GM23338 (cell line): ENCODE measurements around the gene RYR2. TPM values are rescaled to one million over a fixed set of nuclear protein-coding genes. Genes with fewer than 3 reads are reported as not detected.

Experiments used
- ATAC-seq: fragments of 200-7000 bp; cut with Tn5 transposase; 3 replicates; pipeline ENCODE4 v1.9.1; 2020
- DNase-seq: peaks from one replicate; pipeline ENCODE4 v3.0.0-alpha.2; 2015; ENCODE audit warnings: low spot score
- H2AFZ ChIP-seq: fragments of 200-600 bp; sonication (generic); 2 replicates; pipeline ENCODE4 v1.8.0; 2016; ENCODE audit warnings: antibody characterized with exemption, mild to moderate bottlenecking, moderate library complexity
- H3F3A ChIP-seq: fragments of 200-600 bp; sonication (generic); replicated peaks from 2 replicates; pipeline ENCODE4 v1.8.0; 2017; ENCODE audit warnings: antibody characterized with exemption, mixed run types, low read depth
- H3K27ac ChIP-seq: fragments of 200-600 bp; sonication (generic); 2 replicates; pipeline ENCODE4 v1.6.1; 2016; ENCODE audit warnings: low read depth
- H3K27me3 ChIP-seq: fragments of 200-600 bp; sonication (generic); 2 replicates; pipeline ENCODE4 v1.8.0; 2016; ENCODE audit warnings: mild to moderate bottlenecking, mixed run types, moderate library complexity; ENCODE audit not compliant: insufficient read depth
- H3K36me3 ChIP-seq: fragments of 200-600 bp; sonication (generic); 2 replicates; pipeline ENCODE4 v1.8.0; 2016; ENCODE audit warnings: mild to moderate bottlenecking; ENCODE audit not compliant: insufficient read depth
- H3K4me1 ChIP-seq: fragments of 200-600 bp; sonication (generic); 2 replicates; pipeline ENCODE4 v1.8.0; 2016; ENCODE audit warnings: mild to moderate bottlenecking, moderate library complexity; ENCODE audit not compliant: insufficient read depth
- H3K4me2 ChIP-seq: fragments of 200-600 bp; sonication (generic); 2 replicates; pipeline ENCODE4 v1.7.1; 2017; ENCODE audit warnings: mixed run types
- H3K4me3 ChIP-seq: fragments of 200-600 bp; sonication (generic); 2 replicates; pipeline ENCODE4 v1.6.1; 2016; ENCODE audit warnings: mixed run types
- H3K79me2 ChIP-seq: fragments of 200-600 bp; sonication (generic); replicated peaks from 2 replicates; pipeline ENCODE4 v1.8.0; 2017; ENCODE audit warnings: mild to moderate bottlenecking; ENCODE audit not compliant: insufficient read depth
- H3K9me2 ChIP-seq: fragments of 200-600 bp; sonication (generic); 2 replicates; pipeline ENCODE4 v1.8.0; 2017; ENCODE audit not compliant: insufficient read depth
- H4K20me1 ChIP-seq: fragments of 200-600 bp; sonication (generic); replicated peaks from 2 replicates; pipeline ENCODE4 v1.8.0; 2017; ENCODE audit warnings: mild to moderate bottlenecking; ENCODE audit not compliant: insufficient read depth
- H3K27ac Mint-ChIP-seq: 2 replicates; pipeline ENCODE4 v1.8.0; 2020; ENCODE audit warnings: inconsistent platforms, mild to moderate bottlenecking, moderate library complexity, mixed read lengths
- H3K27me3 Mint-ChIP-seq: 3 replicates; pipeline ENCODE4 v1.8.0; 2022; ENCODE audit warnings: low read depth, mild to moderate bottlenecking, moderate library complexity, mixed read lengths, inconsistent platforms; ENCODE audit not compliant: insufficient read depth, poor library complexity
- H3K36me3 Mint-ChIP-seq: 3 replicates; pipeline ENCODE4 v1.8.0; 2021; ENCODE audit warnings: low read depth, mild to moderate bottlenecking, inconsistent platforms, moderate library complexity, mixed read lengths
- H3K4me1 Mint-ChIP-seq: 3 replicates; pipeline ENCODE4 v1.8.0; 2020; ENCODE audit warnings: mild to moderate bottlenecking, inconsistent platforms, mixed read lengths
- H3K4me3 Mint-ChIP-seq: 3 replicates; pipeline ENCODE4 v1.8.0; 2021; ENCODE audit warnings: moderate library complexity, mild to moderate bottlenecking, inconsistent platforms, mixed read lengths
- H3K9me3 Mint-ChIP-seq: 3 replicates; pipeline ENCODE4 v1.8.0; 2020; ENCODE audit warnings: moderate library complexity, mild to moderate bottlenecking, inconsistent platforms, mixed read lengths
- CREB1 ChIP-seq: fragments of 250-450 bp; sonication (Bioruptor Pico); IDR thresholded peaks from 2 replicates; pipeline ENCODE4 v1.5.0; 2020; ENCODE audit warnings: low read depth, mild to moderate bottlenecking, moderate library complexity
- CTCF ChIP-seq, 2 experiments: fragments of 200-600 bp in 1 of 2; sonication (generic) in 1 of 2; conservative IDR thresholded peaks; 2 replicates each; pipeline versions ENCODE4 v1.5.1 to v1.6.1; 2016 to 2017; ENCODE audit warnings: antibody characterized with exemption in 2 of 2, low read depth in 2 of 2, mild to moderate bottlenecking in 2 of 2, moderate library complexity in 1 of 2
- ETS1 ChIP-seq: IDR thresholded peaks from 2 replicates; pipeline ENCODE4 v1.6.1; 2016; ENCODE audit warnings: antibody characterized with exemption
- EZH2 ChIP-seq: fragments of 200-600 bp; sonication (generic); IDR thresholded peaks from one replicate; pipeline ENCODE4 v1.8.0; 2017; ENCODE audit warnings: antibody characterized with exemption, mild to moderate bottlenecking, low read depth; ENCODE audit not compliant: unreplicated experiment
- EZH2phosphoT487 ChIP-seq: fragments of 200-600 bp; sonication (generic); IDR thresholded peaks from one replicate; pipeline ENCODE4 v1.8.1; 2018; ENCODE audit warnings: antibody characterized with exemption; ENCODE audit not compliant: unreplicated experiment
- JUNB ChIP-seq: IDR thresholded peaks from one replicate; pipeline ENCODE4 v1.6.1; 2016; ENCODE audit warnings: antibody characterized with exemption; ENCODE audit not compliant: unreplicated experiment
- NANOG ChIP-seq: IDR thresholded peaks from 2 replicates; pipeline ENCODE4 v1.6.1; 2016; ENCODE audit warnings: antibody characterized with exemption, borderline replicate concordance
- POLR2AphosphoS5 ChIP-seq: IDR thresholded peaks from 2 replicates; pipeline ENCODE4 v1.6.1; 2016; ENCODE audit warnings: antibody characterized with exemption, low read depth
- STAT1 ChIP-seq: IDR thresholded peaks from one replicate; pipeline ENCODE4 v1.6.1; 2016; ENCODE audit warnings: antibody characterized with exemption; ENCODE audit not compliant: unreplicated experiment
- ZNF114 ChIP-seq: fragments of 250-450 bp; sonication (Bioruptor Pico); IDR thresholded peaks from 2 replicates; pipeline ENCODE4 v1.5.0; 2020; ENCODE audit warnings: mild to moderate bottlenecking, moderate library complexity
- ZNF331 ChIP-seq: fragments of 250-450 bp; sonication (Bioruptor Pico); IDR thresholded peaks from 2 replicates; pipeline ENCODE4 v1.5.0; 2020; ENCODE audit warnings: low read depth, mild to moderate bottlenecking, moderate library complexity
- ZNF462 ChIP-seq: fragments of 250-450 bp; sonication (Bioruptor Pico); IDR thresholded peaks from 2 replicates; pipeline ENCODE4 v1.5.0; 2020; ENCODE audit warnings: mild to moderate bottlenecking, moderate library complexity
- polyA plus RNA-seq: library from polyadenylated mRNA; unstranded; fragments of >200 nt; fragmentation: Nextera tagmentation; extraction: Ambion mirVana; gene quantifications from 2 replicates; pipeline ENCODE4 v1.2.1, GENCODE V29; 2016
- total RNA-seq: library from RNA; depleted of rRNA; stranded (reverse); fragments of >200 nt; shearing (Covaris generic); gene quantifications from 2 replicates; pipeline ENCODE4 v1.2.3, GENCODE V29; 2014
- TF ChIP-seq, protein P1 (sequence below): IDR thresholded peaks from one replicate; pipeline ENCODE4 v1.6.1; 2018; ENCODE audit warnings: antibody characterized with exemption; ENCODE audit not compliant: unreplicated experiment

RYR2 gene
- total and polyA plus RNA-seq, 2 experiments from 2014 or later: 8.9 to 10.0 TPM

DNA sequence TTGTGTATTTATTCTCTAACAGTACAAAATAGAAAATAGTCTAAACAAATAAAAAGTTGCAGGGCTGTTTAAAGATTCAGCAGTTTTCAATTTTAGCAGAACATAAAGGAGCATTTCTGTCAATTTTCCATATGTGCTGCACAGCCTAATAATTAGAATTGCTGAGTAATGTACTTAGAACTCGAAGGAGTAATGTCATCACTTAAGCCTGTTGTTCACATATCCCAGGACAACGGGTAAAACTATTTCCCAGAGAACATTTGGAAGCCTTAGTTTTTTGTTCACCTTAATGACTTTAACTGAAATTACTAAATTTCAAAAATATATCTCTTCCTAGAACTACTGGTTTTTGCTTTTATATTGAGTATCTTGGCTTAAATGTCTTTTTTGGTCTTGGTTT is 767.1 kb downstream of the RYR2 start:
- Histone ChIP-seq H3K79me2 (no peaks in the 10 kb centered on the region), H3F3A (no peaks in the 10 kb centered on the region), H3K36me3 (no peaks in the 10 kb centered on the region; the same call in 1 of the 2 replicates), H2AFZ (no peak overlapping the region), H3K4me3 (no peak overlapping the region), H3K27ac (no peak overlapping the region), H4K20me1 (no peaks in the 10 kb centered on the region), H3K4me2 (no peak overlapping the region), H3K4me1 (0 out of 2 replicates have a peak, but pooled peaks cover 10% of the 10 kb centered on the region), H3K27me3 (no peaks in the 10 kb centered on the region), H3K9me2 (no peaks in the 10 kb centered on the region)
- no peak overlapping the region for H3K4me3 Mint-ChIP-seq
- H3K9me3 Mint-ChIP-seq: no peaks in the 10 kb centered on the region
- ATAC-seq: no peak
- H3K36me3 Mint-ChIP-seq: no peaks in the 10 kb centered on the region
- H3K27ac Mint-ChIP-seq: no peak overlapping the region
- TF ChIP-seq EZH2: no peak
- no peak for TF ChIP-seq POLR2AphosphoS5
- TF ChIP-seq CREB1 (CRISPR knock-in tag): no peak
- TF ChIP-seq ETS1: no peak
- no peak for TF ChIP-seq CTCF (conservative IDR thresholded peaks at IDR 0.05; ENCODE audit: low read depth in 2 of 2)
- no peak for TF ChIP-seq ZNF114 (CRISPR knock-in tag)
- no peak for TF ChIP-seq STAT1
- TF ChIP-seq NANOG: no peak
- TF ChIP-seq, protein P1, sequence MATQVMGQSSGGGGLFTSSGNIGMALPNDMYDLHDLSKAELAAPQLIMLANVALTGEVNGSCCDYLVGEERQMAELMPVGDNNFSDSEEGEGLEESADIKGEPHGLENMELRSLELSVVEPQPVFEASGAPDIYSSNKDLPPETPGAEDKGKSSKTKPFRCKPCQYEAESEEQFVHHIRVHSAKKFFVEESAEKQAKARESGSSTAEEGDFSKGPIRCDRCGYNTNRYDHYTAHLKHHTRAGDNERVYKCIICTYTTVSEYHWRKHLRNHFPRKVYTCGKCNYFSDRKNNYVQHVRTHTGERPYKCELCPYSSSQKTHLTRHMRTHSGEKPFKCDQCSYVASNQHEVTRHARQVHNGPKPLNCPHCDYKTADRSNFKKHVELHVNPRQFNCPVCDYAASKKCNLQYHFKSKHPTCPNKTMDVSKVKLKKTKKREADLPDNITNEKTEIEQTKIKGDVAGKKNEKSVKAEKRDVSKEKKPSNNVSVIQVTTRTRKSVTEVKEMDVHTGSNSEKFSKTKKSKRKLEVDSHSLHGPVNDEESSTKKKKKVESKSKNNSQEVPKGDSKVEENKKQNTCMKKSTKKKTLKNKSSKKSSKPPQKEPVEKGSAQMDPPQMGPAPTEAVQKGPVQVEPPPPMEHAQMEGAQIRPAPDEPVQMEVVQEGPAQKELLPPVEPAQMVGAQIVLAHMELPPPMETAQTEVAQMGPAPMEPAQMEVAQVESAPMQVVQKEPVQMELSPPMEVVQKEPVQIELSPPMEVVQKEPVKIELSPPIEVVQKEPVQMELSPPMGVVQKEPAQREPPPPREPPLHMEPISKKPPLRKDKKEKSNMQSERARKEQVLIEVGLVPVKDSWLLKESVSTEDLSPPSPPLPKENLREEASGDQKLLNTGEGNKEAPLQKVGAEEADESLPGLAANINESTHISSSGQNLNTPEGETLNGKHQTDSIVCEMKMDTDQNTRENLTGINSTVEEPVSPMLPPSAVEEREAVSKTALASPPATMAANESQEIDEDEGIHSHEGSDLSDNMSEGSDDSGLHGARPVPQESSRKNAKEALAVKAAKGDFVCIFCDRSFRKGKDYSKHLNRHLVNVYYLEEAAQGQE: no peak
- TF ChIP-seq JUNB: no peak
- no peak for TF ChIP-seq ZNF331 (CRISPR knock-in tag)
- TF ChIP-seq EZH2phosphoT487: no peak
- no peak for TF ChIP-seq ZNF462 (CRISPR knock-in tag)
- peaks cover 12% of the 10 kb centered on the region; the same call in 2 of the 3 replicates for H3K4me1 Mint-ChIP-seq
- DNase-seq: no peak
- H3K27me3 Mint-ChIP-seq: peaks cover 2% of the 10 kb centered on the region
